ENCODE measurements around the gene RNH1.

DNA sequence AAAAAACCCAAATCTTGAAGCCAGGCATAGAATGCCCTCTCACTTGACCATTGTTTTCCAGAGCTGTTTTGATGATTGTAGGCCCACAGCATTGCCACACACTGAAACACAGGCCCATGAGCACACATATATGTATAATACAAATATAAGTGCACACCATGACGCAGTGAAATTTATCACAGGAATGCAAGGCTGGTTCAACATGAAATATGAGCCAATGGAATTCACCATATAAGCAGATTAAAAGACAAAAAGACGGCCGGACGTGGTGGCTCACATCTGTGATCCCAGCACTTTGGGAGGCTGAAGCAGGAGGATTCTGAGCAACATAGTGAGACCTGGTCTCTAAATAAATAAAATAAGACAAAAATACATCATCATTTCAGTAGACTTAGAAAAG, 9.4 kb upstream of the RNH1 start:
- TF ChIP-seq CHD2 (IDR thresholded peaks at IDR 0.05; ENCODE audit: low read length, partially characterized antibody) (no peak), YY1 (IDR thresholded peaks at IDR 0.05; ENCODE audit: low read depth) (no peak), TAF1 (IDR thresholded peaks at IDR 0.05; ENCODE audit: borderline replicate concordance, low read depth, low read length) (no peak), MXI1 (IDR thresholded peaks at IDR 0.05; ENCODE audit: low read depth, low read length) (no peak), RXRA (IDR thresholded peaks at IDR 0.05; ENCODE audit: borderline replicate concordance, low read depth) (no peak), EP300 (IDR thresholded peaks at IDR 0.05; ENCODE audit: borderline replicate concordance in 1 of 2, low read depth in 1 of 2, low read length in 1 of 2) (no peak), NRF1 (IDR thresholded peaks at IDR 0.05; ENCODE audit: low read depth, low read length) (no peak), POLR2AphosphoS5 (IDR thresholded peaks at IDR 0.05; ENCODE audit: low read depth, low read length) (no peak)
- TF ChIP-seq, protein P1, sequence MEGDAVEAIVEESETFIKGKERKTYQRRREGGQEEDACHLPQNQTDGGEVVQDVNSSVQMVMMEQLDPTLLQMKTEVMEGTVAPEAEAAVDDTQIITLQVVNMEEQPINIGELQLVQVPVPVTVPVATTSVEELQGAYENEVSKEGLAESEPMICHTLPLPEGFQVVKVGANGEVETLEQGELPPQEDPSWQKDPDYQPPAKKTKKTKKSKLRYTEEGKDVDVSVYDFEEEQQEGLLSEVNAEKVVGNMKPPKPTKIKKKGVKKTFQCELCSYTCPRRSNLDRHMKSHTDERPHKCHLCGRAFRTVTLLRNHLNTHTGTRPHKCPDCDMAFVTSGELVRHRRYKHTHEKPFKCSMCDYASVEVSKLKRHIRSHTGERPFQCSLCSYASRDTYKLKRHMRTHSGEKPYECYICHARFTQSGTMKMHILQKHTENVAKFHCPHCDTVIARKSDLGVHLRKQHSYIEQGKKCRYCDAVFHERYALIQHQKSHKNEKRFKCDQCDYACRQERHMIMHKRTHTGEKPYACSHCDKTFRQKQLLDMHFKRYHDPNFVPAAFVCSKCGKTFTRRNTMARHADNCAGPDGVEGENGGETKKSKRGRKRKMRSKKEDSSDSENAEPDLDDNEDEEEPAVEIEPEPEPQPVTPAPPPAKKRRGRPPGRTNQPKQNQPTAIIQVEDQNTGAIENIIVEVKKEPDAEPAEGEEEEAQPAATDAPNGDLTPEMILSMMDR (IDR thresholded peaks at IDR 0.05): no peak
- TF ChIP-seq, protein P2, sequence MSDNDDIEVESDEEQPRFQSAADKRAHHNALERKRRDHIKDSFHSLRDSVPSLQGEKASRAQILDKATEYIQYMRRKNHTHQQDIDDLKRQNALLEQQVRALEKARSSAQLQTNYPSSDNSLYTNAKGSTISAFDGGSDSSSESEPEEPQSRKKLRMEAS (IDR thresholded peaks at IDR 0.05; ENCODE audit: low read depth): no peak

All from SK-N-SH (cell line).